Panc1 (cell line): ENCODE measurements around the gene LACC1. TPM values are rescaled to one million over a fixed set of nuclear protein-coding genes. Genes with fewer than 3 reads are reported as not detected.

Source experiments
- ATAC-seq: fragments of 200-7000 bp; cut with Tn5 transposase; 2 replicates; pipeline ENCODE4 v1.9.1; 2020; ENCODE audit warnings: mild to moderate bottlenecking, moderate library complexity
- BruUV-seq: library from RNA; stranded (reverse); fragments of 400-500 nt; replicated peaks from 2 replicates; lab custom pipeline; 2021; lab: Mats Ljungman, UMichigan
- CTCF ChIA-PET: fragments of 300-600 bp; sonication (Branson Sonifier 250); formaldehyde crosslinking; loops from one replicate; lab custom pipeline; 2022; ENCODE audit warnings: antibody characterized with exemption; lab: Charles Lee
- POLR2A ChIA-PET: fragments of 300-600 bp; sonication (Branson Sonifier 250); formaldehyde crosslinking; loops from one replicate; lab custom pipeline; 2022; ENCODE audit warnings: antibody characterized with exemption; lab: Charles Lee
- DNase-seq: peaks from one replicate; pipeline ENCODE4 v3.0.0-alpha.2; 2010; ENCODE audit warnings: low read depth, low spot score
- H3K27ac ChIP-seq: 2 replicates; pipeline ENCODE4 v1.5.1; 2011; ENCODE audit warnings: mild to moderate bottlenecking, low read length, inconsistent platforms
- H3K27me3 ChIP-seq: fragments of 200-500 bp; sonication (Bioruptor generic); 2 replicates; pipeline ENCODE4 v1.6.0; 2014; ENCODE audit warnings: low read length, inconsistent platforms; ENCODE audit not compliant: control insufficient read depth, insufficient read depth
- H3K36me3 ChIP-seq: fragments of 200-500 bp; sonication (Bioruptor generic); 2 replicates; pipeline ENCODE4 v1.5.1; 2014; ENCODE audit warnings: inconsistent platforms, mild to moderate bottlenecking, low read length, moderate library complexity; ENCODE audit not compliant: control insufficient read depth, insufficient read depth
- H3K4me1 ChIP-seq: 2 replicates; pipeline ENCODE4 v1.5.1; 2011; ENCODE audit warnings: inconsistent platforms, mild to moderate bottlenecking, low read length, moderate library complexity; ENCODE audit not compliant: control insufficient read depth, insufficient read depth
- H3K4me3 ChIP-seq, 2 experiments: 2 replicates each; pipeline ENCODE4 v1.5.1; 2011 to 2012; ENCODE audit warnings: low read depth in 2 of 2, low read length in 2 of 2, mild to moderate bottlenecking in 2 of 2, inconsistent platforms in 1 of 2, moderate library complexity in 1 of 2
- H3K9me3 ChIP-seq: fragments of 200-500 bp; sonication (Bioruptor generic); 2 replicates; pipeline ENCODE4 v1.5.1; 2014; ENCODE audit warnings: low read depth, mild to moderate bottlenecking, inconsistent platforms, low read length, moderate library complexity; ENCODE audit not compliant: control insufficient read depth, insufficient read depth
- POLR2AphosphoS5 ChIP-seq: IDR thresholded peaks from 2 replicates; pipeline ENCODE4 v1.6.1; 2012; ENCODE audit warnings: mild to moderate bottlenecking, low read depth, low read length, moderate library complexity
- SIN3A ChIP-seq: IDR thresholded peaks from 2 replicates; pipeline ENCODE4 v1.6.1; 2012; ENCODE audit warnings: low read depth, mild to moderate bottlenecking, low read length, moderate library complexity, borderline replicate concordance; ENCODE audit not compliant: insufficient read depth
- TCF7L2 ChIP-seq: IDR thresholded peaks from 2 replicates; pipeline ENCODE4 v1.6.1; 2011; ENCODE audit warnings: mild to moderate bottlenecking, low read depth, low read length, inconsistent platforms
- in situ Hi-C: cut with HindIII; loops from 2 replicates; pipeline ENCODE4 v1.10.0; 2016; ENCODE audit warnings: low sequenced_read_pairs, low pct_unique_long_range_greater_than_20kb
- intact Hi-C: fragments of 100-400 bp; cut with micrococcal nuclease; formaldehyde crosslinking; loops from one replicate; pipeline ENCODE4 v1.10.0; 2022; ENCODE audit not compliant: unreplicated experiment
- total RNA-seq: library from RNA; stranded (reverse); gene quantifications from one replicate; pipeline ENCODE4 v1.2.1, GENCODE V29; 2021; ENCODE audit not compliant: unreplicated experiment
- TF ChIP-seq, protein P1 (sequence below): fragments of 450-650 bp; IDR thresholded peaks from 2 replicates; pipeline ENCODE4 v1.5.1; 2017; ENCODE audit warnings: mild to moderate bottlenecking
- TF ChIP-seq, protein P2 (sequence below), 2 experiments: IDR thresholded peaks; 2 replicates each; pipeline ENCODE4 v1.6.1; 2011 to 2012; ENCODE audit warnings: low read depth in 2 of 2, control low read depth in 1 of 2, low read length in 1 of 2, mild to moderate bottlenecking in 1 of 2, moderate library complexity in 1 of 2; ENCODE audit not compliant: insufficient read depth in 1 of 2

LACC1 gene
- total RNA-seq, 1 experiment from 2014 or later, result 2.1 TPM

DNA sequence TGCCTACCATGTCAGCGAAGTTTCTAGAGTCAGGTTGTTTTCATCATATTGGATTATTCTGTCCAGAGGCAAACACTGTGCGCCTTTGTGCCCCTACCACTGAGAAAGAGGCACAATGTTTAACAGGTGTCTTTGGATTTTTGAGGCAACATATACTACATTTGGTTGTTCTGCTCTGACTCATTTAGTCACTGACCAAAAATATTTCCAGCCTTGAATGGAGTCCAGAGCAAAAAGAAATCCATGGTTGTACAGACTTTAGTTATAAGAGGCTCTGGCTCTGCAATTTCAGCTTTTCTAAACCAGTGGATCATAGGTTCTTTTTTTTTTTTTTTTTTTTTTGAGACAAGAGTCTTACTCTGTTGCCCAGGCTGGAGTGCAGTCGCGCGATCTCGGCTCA lies 35.7 kb downstream of the LACC1 start:
- TF ChIP-seq, protein P1, sequence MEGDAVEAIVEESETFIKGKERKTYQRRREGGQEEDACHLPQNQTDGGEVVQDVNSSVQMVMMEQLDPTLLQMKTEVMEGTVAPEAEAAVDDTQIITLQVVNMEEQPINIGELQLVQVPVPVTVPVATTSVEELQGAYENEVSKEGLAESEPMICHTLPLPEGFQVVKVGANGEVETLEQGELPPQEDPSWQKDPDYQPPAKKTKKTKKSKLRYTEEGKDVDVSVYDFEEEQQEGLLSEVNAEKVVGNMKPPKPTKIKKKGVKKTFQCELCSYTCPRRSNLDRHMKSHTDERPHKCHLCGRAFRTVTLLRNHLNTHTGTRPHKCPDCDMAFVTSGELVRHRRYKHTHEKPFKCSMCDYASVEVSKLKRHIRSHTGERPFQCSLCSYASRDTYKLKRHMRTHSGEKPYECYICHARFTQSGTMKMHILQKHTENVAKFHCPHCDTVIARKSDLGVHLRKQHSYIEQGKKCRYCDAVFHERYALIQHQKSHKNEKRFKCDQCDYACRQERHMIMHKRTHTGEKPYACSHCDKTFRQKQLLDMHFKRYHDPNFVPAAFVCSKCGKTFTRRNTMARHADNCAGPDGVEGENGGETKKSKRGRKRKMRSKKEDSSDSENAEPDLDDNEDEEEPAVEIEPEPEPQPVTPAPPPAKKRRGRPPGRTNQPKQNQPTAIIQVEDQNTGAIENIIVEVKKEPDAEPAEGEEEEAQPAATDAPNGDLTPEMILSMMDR, result no peak
- TF ChIP-seq, protein P2, sequence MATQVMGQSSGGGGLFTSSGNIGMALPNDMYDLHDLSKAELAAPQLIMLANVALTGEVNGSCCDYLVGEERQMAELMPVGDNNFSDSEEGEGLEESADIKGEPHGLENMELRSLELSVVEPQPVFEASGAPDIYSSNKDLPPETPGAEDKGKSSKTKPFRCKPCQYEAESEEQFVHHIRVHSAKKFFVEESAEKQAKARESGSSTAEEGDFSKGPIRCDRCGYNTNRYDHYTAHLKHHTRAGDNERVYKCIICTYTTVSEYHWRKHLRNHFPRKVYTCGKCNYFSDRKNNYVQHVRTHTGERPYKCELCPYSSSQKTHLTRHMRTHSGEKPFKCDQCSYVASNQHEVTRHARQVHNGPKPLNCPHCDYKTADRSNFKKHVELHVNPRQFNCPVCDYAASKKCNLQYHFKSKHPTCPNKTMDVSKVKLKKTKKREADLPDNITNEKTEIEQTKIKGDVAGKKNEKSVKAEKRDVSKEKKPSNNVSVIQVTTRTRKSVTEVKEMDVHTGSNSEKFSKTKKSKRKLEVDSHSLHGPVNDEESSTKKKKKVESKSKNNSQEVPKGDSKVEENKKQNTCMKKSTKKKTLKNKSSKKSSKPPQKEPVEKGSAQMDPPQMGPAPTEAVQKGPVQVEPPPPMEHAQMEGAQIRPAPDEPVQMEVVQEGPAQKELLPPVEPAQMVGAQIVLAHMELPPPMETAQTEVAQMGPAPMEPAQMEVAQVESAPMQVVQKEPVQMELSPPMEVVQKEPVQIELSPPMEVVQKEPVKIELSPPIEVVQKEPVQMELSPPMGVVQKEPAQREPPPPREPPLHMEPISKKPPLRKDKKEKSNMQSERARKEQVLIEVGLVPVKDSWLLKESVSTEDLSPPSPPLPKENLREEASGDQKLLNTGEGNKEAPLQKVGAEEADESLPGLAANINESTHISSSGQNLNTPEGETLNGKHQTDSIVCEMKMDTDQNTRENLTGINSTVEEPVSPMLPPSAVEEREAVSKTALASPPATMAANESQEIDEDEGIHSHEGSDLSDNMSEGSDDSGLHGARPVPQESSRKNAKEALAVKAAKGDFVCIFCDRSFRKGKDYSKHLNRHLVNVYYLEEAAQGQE (IDR thresholded peaks at IDR 0.05; ENCODE audit: insufficient read depth in 1 of 2, low read depth in 2 of 2, low read length in 1 of 2), result no peak
- no peak for TF ChIP-seq TCF7L2
- ChIA-PET CTCF (no interaction called here), POLR2A (interaction anchor here (0.6 kb wide), 1 partner anchor 225 kb away, joined by 3 read pairs; no protein-coding TSS in a partner anchor)
- no peaks in the 10 kb centered on the region; the same call in 1 of the 2 replicates for H3K36me3 ChIP-seq
- intact Hi-C loops (no loop called here), in situ Hi-C loops (loop anchor here (25.0 kb wide), 1 partner anchor 547 kb away; no protein-coding TSS in a partner anchor)
- H3K4me1 ChIP-seq, result no peaks in the 10 kb centered on the region
- BruUV-seq, result no TSS peak
- H3K27me3 ChIP-seq, result peaks cover 3% of the 10 kb centered on the region
- no peaks in the 10 kb centered on the region for H3K9me3 ChIP-seq
- no peak overlapping the region for H3K27ac ChIP-seq
- no peak overlapping the region for H3K4me3 ChIP-seq
- ATAC-seq (no peak), DNase-seq (no peak)

DNA sequence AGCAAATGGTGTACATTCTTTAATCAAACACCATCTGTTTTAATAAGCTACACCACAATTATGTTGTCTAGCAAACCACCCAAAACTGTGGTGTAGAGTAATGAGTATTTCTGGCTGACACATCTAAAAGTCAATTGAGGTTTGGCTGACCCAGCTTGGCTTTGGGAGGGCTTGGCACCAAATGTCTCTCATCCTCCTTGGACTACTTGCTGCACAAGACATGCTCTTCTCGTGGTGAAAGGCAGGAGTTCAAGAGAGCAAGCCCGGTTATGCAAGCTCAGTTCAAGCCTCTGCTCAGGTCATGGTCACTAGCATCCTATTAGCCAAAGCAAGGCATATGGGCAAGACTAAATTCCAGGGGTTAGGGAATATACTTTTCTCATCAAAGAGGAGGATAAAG lies 37.1 kb downstream of the LACC1 start:
- no peak overlapping the region for H3K27ac ChIP-seq
- H3K36me3 ChIP-seq, result no peaks in the 10 kb centered on the region; the same call in 1 of the 2 replicates
- no peak for DNase-seq
- BruUV-seq, result no TSS peak
- TF ChIP-seq, protein P2 (IDR thresholded peaks at IDR 0.05; ENCODE audit: insufficient read depth in 1 of 2, low read depth in 2 of 2, low read length in 1 of 2), result no peak
- TF ChIP-seq, protein P1, result no peak
- TF ChIP-seq TCF7L2, result no peak
- no peak for TF ChIP-seq SIN3A
- TF ChIP-seq POLR2AphosphoS5, result no peak
- no peak for ATAC-seq
- no peaks in the 10 kb centered on the region for H3K9me3 ChIP-seq
- H3K4me1 ChIP-seq, result no peaks in the 10 kb centered on the region
- CTCF ChIA-PET, result no interaction called here
- intact Hi-C loops, result no loop called here
- peaks cover 4% of the 10 kb centered on the region for H3K27me3 ChIP-seq
- H3K4me3 ChIP-seq, result no peak overlapping the region
- POLR2A ChIA-PET, result no interaction called here
- in situ Hi-C loops, result loop anchor here (25.0 kb wide), 1 partner anchor 545 kb away; no protein-coding TSS in a partner anchor
